GM18508 (cell line): ENCODE measurements around the gene ZSCAN20.
"Not testable (repeated sequence)": the region's sequence is repeated elsewhere in the genome, so short reads cannot be mapped to it uniquely, and the experiment has no call there.

Experiments
- ATAC-seq: cut with Tn5 transposase; IDR thresholded peaks from one replicate; pipeline ENCODE4 v1.9.1; 2021; ENCODE audit warnings: moderate number of reproducible peaks; ENCODE audit not compliant: insufficient read depth, unreplicated experiment

ZSCAN20 gene

DNA sequence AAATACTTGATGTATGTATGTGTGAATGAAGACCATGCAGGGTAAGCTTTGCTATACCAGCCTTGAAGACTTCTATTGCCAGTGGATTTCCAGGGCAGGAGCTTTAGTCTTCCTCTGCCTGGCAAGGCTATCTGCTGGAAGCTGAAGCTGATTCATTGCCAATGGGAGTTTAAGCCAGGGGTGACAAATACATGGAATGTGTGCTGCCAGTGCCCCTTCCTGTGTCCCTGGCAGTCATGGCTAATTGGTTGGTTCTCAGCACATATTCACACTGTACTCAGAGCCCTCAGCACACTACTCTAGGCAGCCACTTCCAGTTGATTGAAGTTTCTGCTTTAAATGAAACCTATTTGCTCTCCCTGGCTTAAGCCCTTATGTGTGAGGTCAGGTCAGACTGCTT, 1.5 kb downstream of the ZSCAN20 start:
- no peak for ATAC-seq

DNA sequence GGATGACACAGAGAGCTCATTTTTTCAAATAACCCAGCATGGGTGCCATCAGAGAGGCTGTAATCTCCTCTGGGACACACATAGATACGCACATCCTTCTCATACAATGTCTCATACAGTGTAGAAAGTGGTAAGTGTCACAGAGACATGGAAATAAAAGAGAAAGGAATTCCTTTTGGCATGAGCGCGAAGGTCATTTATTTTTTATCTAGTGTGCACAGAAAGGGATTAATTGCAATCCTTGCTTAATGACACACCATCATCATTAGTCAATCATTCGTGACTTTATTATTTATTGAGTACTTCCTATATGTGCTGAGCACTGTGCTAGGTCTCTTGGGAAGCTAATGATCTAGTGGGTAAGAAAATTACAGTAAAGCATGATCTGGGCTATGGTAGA, 5.0 kb downstream of the ZSCAN20 start:
- ATAC-seq: no peak

- ATAC-seq: no peak
Observed at GRCh38 chr1:33482412-33482811, 10.0 kb downstream of the ZSCAN20 start.

GRCh38 chr1:33488624-33489023, 16.2 kb downstream of the ZSCAN20 start:
- no peak for ATAC-seq

- ATAC-seq: no peak
Observed at GRCh38 chr1:33494929-33495328, 22.5 kb downstream of the ZSCAN20 start.

- ATAC-seq: no peak
Observed at GRCh38 chr1:33497410-33497809, 25.0 kb downstream of the ZSCAN20 start.

GRCh38 chr1:33500547-33500946, 28.1 kb downstream of the ZSCAN20 start:
- ATAC-seq: no peak

- ATAC-seq: no peak
Observed at GRCh38 chr1:33501309-33501708, 28.9 kb downstream of the ZSCAN20 start.

DNA sequence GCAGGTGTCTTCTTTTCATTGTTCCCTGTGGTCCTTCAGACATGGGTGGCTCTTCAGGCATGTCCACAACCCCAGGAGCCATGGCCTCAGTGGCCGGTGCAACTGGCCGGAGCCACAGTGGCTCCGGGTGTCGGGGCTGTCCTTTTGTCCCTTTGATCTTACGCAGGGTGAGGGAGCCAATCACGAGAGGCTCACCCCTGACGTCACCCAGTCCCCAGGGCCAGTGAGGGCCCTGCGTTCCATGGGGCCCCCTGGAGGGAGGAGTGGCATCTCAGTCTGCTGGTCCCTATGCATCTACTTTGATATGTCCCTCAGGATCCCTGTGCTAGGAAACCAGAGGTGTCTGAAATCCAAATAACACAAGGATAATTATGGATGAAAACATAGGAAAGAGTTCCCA, 29.3 kb downstream of the ZSCAN20 start:
- ATAC-seq: no peak

DNA sequence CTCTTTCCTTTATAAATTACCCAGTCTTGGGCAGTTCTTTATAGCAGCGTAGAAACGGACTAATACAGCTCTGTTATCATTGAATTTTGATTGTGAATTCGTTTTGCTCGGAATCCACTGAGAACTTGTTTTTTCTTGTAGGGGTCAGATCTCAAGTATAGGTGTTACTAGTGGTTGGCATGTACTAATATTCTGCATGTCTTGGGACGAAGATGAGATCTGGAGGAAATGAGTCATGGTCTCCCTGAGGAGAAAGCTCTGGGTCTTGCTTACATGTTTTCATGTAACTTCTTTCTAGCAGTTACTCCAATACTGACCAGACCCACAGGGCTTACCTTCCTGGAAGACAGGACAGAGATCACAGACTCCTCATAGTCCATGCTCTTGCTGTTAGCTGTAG, 30.3 kb downstream of the ZSCAN20 start:
- ATAC-seq: no peak

DNA sequence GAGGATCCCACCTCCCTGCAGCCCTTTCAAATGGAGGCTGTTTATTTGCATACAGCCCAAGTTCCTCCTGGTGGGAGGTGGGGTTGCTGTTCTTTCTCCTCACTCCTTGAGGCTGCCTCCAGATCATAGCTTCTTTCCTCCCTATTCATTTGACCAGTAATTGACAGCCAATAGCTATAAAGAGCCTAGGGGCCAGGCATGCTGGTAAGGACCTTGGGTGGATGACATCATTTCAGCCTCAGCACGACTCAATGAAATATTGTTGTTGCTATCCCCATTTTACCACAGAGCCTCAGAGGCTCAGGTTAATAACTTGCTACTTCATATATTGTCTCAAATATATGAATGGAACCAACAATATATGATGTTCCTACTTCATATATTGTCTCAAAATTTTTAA, 31.1 kb downstream of the ZSCAN20 start:
- no peak for ATAC-seq

- ATAC-seq: no peak
Observed at GRCh38 chr1:33507661-33508060, 35.2 kb downstream of the ZSCAN20 start.

DNA sequence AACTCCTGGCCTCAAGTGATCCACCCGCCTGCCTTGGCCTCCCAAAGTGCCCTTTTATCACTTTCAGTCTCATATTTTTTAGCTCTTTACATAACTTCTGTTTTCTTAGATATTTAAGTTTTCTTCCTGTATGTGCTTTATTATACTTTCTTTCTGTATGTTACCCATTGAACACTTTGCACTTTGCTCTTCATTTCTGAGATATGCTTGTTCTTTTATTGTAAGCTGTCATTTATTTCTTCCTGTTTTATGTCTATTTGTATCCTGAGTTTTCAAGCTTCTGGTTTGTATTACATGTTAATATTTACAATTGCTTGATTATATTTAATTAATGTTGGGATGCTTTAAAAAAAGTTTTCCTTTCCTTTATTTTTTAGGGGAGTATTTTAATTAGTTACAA, 35.7 kb downstream of the ZSCAN20 start:
- no peak for ATAC-seq

DNA sequence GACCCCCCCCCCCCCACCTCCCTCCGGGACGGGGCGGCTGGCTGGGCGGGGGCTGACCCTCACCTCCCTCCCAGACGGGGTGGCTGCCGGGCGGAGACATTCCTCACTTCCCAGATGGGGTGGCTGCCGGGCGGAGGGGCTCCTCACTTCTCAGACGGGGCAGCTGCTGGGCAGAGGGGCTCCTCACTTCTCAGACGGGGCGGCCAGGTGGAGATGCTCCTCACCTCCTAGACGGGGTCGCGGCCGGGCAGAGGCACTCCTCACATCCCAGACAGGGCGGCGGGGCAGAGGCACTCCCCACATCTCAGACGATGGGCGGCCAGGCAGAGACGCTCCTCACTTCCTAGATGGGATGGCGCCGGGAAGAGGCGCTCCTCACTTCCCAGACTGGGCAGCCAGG, 36.8 kb downstream of the ZSCAN20 start:
- ATAC-seq: not testable (repeated sequence)

- no peak for ATAC-seq
Observed at GRCh38 chr1:33512226-33513011, 40.0 kb downstream of the ZSCAN20 start.

- ATAC-seq: no peak
Observed at GRCh38 chr1:33515112-33515511, 42.7 kb downstream of the ZSCAN20 start.

DNA sequence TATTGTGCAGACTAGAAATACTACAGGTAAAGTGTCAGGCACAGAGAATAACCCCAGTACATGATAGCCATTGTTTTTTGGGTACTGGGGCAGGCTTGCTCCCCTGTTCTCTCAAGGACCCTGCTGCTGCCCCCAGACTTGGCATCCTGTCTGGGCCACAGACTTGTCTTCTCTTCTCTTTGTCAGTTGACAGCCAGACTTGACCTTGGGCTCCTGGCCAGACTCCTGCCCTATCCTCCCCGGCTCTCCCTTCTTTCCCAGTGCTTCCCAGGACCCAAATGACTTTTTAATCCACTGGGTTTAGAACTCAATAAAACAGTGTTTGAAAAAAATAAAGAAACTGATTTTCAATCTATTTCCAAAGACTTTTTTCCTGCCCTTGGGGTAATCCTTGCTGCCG, 43.2 kb downstream of the ZSCAN20 start:
- ATAC-seq: no peak

DNA sequence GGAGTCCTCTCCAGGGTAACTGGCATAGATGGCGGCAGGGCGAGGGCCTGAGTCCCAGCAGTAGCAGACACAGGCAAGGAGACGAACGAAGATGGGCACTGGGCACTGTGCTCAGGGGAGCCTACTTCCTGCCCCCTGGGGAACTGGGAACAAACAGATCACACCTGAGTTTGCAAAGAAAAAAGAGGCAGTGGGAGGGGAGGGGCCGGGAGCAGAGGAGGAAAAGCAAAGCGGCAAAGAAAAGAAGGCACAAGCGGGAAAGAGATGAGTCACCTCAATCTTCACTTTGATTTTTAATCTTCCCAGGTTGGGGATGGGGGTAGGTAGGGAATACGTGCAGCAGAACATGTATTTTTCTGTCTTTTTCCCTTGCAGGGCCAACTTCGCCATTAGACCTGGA, 44.0 kb downstream of the ZSCAN20 start:
- no peak for ATAC-seq

- ATAC-seq: no peak
Observed at GRCh38 chr1:33516891-33517567, 44.6 kb downstream of the ZSCAN20 start.

- no peak for ATAC-seq
Observed at GRCh38 chr1:33517596-33518250, 45.3 kb downstream of the ZSCAN20 start.

DNA sequence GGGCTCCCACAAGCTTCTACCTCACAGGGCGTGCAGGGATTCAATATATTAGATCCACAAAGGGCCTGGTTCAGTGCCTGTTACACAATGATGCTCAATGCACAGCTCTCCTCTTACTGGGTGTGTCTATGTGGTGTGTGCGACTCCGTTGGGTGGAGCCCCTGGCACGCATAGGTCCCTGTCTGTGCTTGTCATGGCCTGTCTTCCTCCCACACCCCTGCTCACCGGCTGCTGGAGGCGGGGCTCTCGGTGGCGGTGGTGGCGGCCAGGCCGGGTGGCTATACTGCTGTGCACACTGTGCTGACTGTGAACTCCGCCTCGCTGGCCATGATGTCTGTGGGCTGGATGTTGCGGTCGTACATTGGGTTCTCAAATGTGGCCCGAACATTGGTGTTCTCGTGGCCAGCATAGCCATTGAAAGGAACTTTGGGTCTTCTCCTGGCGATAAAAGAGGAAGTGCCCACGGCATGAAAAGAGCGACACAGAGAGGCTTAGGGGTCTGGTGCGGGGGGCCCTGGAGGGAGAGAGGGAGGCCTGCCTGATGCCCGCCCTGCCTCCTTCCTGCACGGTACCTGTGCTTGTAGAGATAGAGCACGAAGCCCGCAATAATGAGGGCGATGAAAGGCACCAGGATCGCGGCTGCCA, 46.9 kb downstream of the ZSCAN20 start:
- no peak for ATAC-seq
